Keratinocyte (primary cell): ENCODE measurements around the gene PDE6G. TPM values are rescaled to one million over a fixed set of nuclear protein-coding genes. Genes with fewer than 3 reads are reported as not detected.

Experiments
- DNase-seq: peaks from one replicate; pipeline ENCODE4 v3.0.0-alpha.2; 2011; ENCODE audit warnings: low read depth, missing footprints, low spot score
- FAIRE-seq: peaks from 2 replicates; lab custom pipeline; 2011; peaks lifted over from hg19 to GRCh38; lab: Jason Lieb, UNC
- H2AFZ ChIP-seq: 2 replicates; pipeline ENCODE4 v1.6.0; 2012; ENCODE audit warnings: low read length, control low read depth, inconsistent platforms; ENCODE audit not compliant: control insufficient read depth
- H3K27ac ChIP-seq: 2 replicates; pipeline ENCODE4 v1.5.1; 2011; ENCODE audit warnings: low read length; ENCODE audit not compliant: control insufficient read depth, insufficient read depth
- H3K27me3 ChIP-seq: 3 replicates; pipeline ENCODE4 v1.6.0; 2011; ENCODE audit warnings: low read length; ENCODE audit not compliant: control insufficient read depth, insufficient read depth; ENCODE audit errors: extremely low read depth
- H3K36me3 ChIP-seq, 2 experiments: 2 replicates in 1 of 2; 3 replicates in 1 of 2; pipeline ENCODE4 v1.5.1; 2011; ENCODE audit warnings: low read length in 2 of 2, mild to moderate bottlenecking in 1 of 2; ENCODE audit not compliant: control insufficient read depth in 2 of 2, insufficient read depth in 2 of 2; ENCODE audit errors: extremely low read depth in 1 of 2
- H3K4me1 ChIP-seq: 3 replicates; pipeline ENCODE4 v1.5.1; 2011; ENCODE audit warnings: low read length; ENCODE audit not compliant: control insufficient read depth, insufficient read depth; ENCODE audit errors: extremely low read depth
- H3K4me2 ChIP-seq: 3 replicates; pipeline ENCODE4 v1.6.0; 2011; ENCODE audit warnings: low read depth, low read length; ENCODE audit not compliant: control insufficient read depth, insufficient read depth; ENCODE audit errors: extremely low read depth
- H3K4me3 ChIP-seq, 3 experiments: fragments of 200-600 bp in 1 of 3; sonication (generic) in 1 of 3; 2 replicates in 2 of 3; 3 replicates in 1 of 3; pipeline ENCODE4 v1.5.1; 2011 to 2016; ENCODE audit warnings: low read length in 3 of 3, mild to moderate bottlenecking in 3 of 3, control low read depth in 2 of 3, inconsistent platforms in 1 of 3, low read depth in 1 of 3, mixed read lengths in 1 of 3, mixed run types in 1 of 3, moderate library complexity in 1 of 3; ENCODE audit not compliant: control insufficient read depth in 2 of 3, insufficient read depth in 2 of 3; ENCODE audit errors: extremely low read depth in 1 of 3
- H3K79me2 ChIP-seq: 2 replicates; pipeline ENCODE4 v1.6.0; 2012; ENCODE audit warnings: low read length; ENCODE audit not compliant: control insufficient read depth, insufficient read depth
- H3K9ac ChIP-seq: 3 replicates; pipeline ENCODE4 v1.6.0; 2011; ENCODE audit warnings: low read length; ENCODE audit not compliant: control insufficient read depth, insufficient read depth; ENCODE audit errors: extremely low read depth
- H3K9me1 ChIP-seq: 3 replicates; pipeline ENCODE4 v1.6.0; 2011; ENCODE audit warnings: low read length; ENCODE audit not compliant: control insufficient read depth, insufficient read depth; ENCODE audit errors: extremely low read depth
- H3K9me3 ChIP-seq: 2 replicates; pipeline ENCODE4 v1.5.1; 2012; ENCODE audit warnings: low read depth, low read length; ENCODE audit not compliant: control insufficient read depth
- H4K20me1 ChIP-seq: 3 replicates; pipeline ENCODE4 v1.6.0; 2011; ENCODE audit warnings: low read length; ENCODE audit not compliant: control insufficient read depth, insufficient read depth; ENCODE audit errors: extremely low read depth
- EZH2 ChIP-seq: IDR thresholded peaks from one replicate; pipeline ENCODE4 v1.6.1; 2012; ENCODE audit warnings: inconsistent platforms, mild to moderate bottlenecking, low read length, moderate library complexity
- dilution Hi-C: fragments of 300-500 bp; cut with MboI; formaldehyde crosslinking; loops from one replicate; pipeline ENCODE4 v1.7.0; 2020; ENCODE audit warnings: low sequenced_read_pairs; ENCODE audit not compliant: extremely low pct_ligation_motif_present
- polyA plus RNA-seq, 5 experiments: library from polyadenylated mRNA; depleted of rRNA in 3 of 5; stranded (reverse) in 3 of 5; stranded (forward) in 1 of 5; unstranded in 1 of 5; fragments of >200 nt; gene quantifications; 1 replicate in 1 of 5; 2 replicates in 3 of 5; 3 replicates in 1 of 5; pipeline versions ENCODE4 v1.2.1 to v1.2.3, GENCODE V29; 2011 to 2012; ENCODE audit warnings: missing spikeins in 2 of 5, low read depth in 1 of 5, low replicate concordance in 1 of 5
- TF ChIP-seq, protein P1 (sequence below), 3 experiments: IDR thresholded peaks in 1 of 3; conservative IDR thresholded peaks in 1 of 3; optimal IDR thresholded peaks in 1 of 3; 2 replicates in 2 of 3; 3 replicates in 1 of 3; pipeline versions ENCODE3 to v1.5.1; 2011; ENCODE audit warnings: low read length in 3 of 3, mild to moderate bottlenecking in 3 of 3, moderate library complexity in 2 of 3, control low read depth in 1 of 3, inconsistent platforms in 1 of 3; ENCODE audit not compliant: insufficient read depth in 2 of 3; ENCODE audit errors: extremely low read depth in 1 of 3

The PDE6G gene
- polyA plus RNA-seq, 1 donor (not counting 4 experiments of a cell fraction or from before 2014, with no cell fraction given): not detected

DNA sequence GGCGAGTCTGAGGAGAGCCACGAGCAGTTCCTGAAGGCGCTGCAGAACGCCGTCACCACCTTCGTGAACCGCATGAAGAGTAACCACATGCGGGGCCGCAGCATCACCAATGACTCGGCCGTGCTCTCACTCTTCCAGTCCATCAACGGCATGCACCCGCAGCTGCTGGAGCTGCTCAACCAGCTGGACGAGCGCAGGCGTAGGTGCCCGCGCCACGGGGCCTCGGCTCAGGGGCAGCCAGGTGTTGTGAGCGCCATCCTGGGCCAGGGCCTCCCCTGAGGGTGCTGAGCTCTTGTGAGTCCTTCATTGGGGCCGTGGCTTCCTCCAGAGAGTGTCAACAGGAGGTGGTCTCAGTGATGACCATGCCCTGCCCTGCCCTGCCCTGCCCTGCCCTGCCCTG lies 39.5 kb upstream of the PDE6G start:
- no peaks in the 10 kb centered on the region for H3K4me1 ChIP-seq
- no peak for DNase-seq
- no peak overlapping the region for H3K4me3 ChIP-seq
- FAIRE-seq: no peak
- no peak overlapping the region for H3K27ac ChIP-seq
- no peak overlapping the region for H3K4me2 ChIP-seq
- H3K9me3 ChIP-seq: no peaks in the 10 kb centered on the region
- peaks cover 6% of the 10 kb centered on the region for H4K20me1 ChIP-seq
- H3K79me2 ChIP-seq: peaks cover 57% of the 10 kb centered on the region
- H2AFZ ChIP-seq: no peak overlapping the region
- H3K27me3 ChIP-seq: no peaks in the 10 kb centered on the region
- TF ChIP-seq EZH2: no peak
- TF ChIP-seq, protein P1, sequence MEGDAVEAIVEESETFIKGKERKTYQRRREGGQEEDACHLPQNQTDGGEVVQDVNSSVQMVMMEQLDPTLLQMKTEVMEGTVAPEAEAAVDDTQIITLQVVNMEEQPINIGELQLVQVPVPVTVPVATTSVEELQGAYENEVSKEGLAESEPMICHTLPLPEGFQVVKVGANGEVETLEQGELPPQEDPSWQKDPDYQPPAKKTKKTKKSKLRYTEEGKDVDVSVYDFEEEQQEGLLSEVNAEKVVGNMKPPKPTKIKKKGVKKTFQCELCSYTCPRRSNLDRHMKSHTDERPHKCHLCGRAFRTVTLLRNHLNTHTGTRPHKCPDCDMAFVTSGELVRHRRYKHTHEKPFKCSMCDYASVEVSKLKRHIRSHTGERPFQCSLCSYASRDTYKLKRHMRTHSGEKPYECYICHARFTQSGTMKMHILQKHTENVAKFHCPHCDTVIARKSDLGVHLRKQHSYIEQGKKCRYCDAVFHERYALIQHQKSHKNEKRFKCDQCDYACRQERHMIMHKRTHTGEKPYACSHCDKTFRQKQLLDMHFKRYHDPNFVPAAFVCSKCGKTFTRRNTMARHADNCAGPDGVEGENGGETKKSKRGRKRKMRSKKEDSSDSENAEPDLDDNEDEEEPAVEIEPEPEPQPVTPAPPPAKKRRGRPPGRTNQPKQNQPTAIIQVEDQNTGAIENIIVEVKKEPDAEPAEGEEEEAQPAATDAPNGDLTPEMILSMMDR (optimal IDR thresholded peaks at IDR 0.05 in 1 of 3, IDR thresholded peaks at IDR 0.05 in 1 of 3, conservative IDR thresholded peaks at IDR 0.05 in 1 of 3; ENCODE audit: extremely low read depth in 1 of 3, insufficient read depth in 2 of 3, low read length in 3 of 3): no peak
- H3K9me1 ChIP-seq: no peaks in the 10 kb centered on the region
- H3K36me3 ChIP-seq: peaks cover 54 to 66% of the 10 kb centered on the region in 2 experiments
- H3K9ac ChIP-seq: no peak overlapping the region
- dilution Hi-C loops: no loop called here

DNA sequence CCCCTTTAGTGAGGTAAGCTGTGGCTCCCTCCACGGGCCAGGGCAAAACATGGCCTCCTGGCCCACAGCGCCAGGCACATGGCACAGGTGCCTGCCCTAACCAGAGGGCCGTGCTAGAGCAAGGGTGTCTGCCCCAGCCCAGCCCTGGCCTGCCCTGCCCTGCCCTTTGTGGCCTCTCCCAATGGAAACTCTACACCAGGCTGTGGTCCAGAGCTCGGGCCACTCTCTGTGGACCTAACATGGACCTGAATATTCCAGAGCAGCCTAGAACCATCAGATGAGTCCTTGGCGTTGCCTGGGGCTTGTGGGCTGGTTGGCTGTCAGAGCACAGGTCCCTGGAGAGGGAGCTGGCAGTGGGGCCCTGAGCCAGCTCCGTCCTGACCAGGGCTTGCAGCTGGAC lies 38.9 kb upstream of the PDE6G start:
- Histone ChIP-seq H2AFZ (no peak overlapping the region), H3K36me3 (peaks cover 52 to 68% of the 10 kb centered on the region in 2 experiments), H3K27me3 (no peaks in the 10 kb centered on the region), H3K9me3 (no peaks in the 10 kb centered on the region), H3K27ac (no peak overlapping the region), H4K20me1 (peaks cover 6% of the 10 kb centered on the region), H3K9ac (no peak overlapping the region), H3K4me2 (no peak overlapping the region), H3K79me2 (peaks cover 58% of the 10 kb centered on the region), H3K4me3 (no peak overlapping the region), H3K4me1 (no peaks in the 10 kb centered on the region), H3K9me1 (no peaks in the 10 kb centered on the region)
- dilution Hi-C loops: no loop called here
- FAIRE-seq (no peak), DNase-seq (no peak)
- TF ChIP-seq, protein P1 (optimal IDR thresholded peaks at IDR 0.05 in 1 of 3, IDR thresholded peaks at IDR 0.05 in 1 of 3, conservative IDR thresholded peaks at IDR 0.05 in 1 of 3; ENCODE audit: extremely low read depth in 1 of 3, insufficient read depth in 2 of 3, low read length in 3 of 3): no peak
- no peak for TF ChIP-seq EZH2
